GM18507 (cell line): ENCODE measurements around the gene DLGAP4.

ENCODE experiments used
- DNase-seq: peaks from one replicate; pipeline ENCODE4 v3.0.0; 2011; ENCODE audit warnings: low read depth; ENCODE audit not compliant: insufficient read length; ENCODE audit errors: extremely low spot score
- FAIRE-seq: peaks from 2 replicates; lab custom pipeline; 2011; peaks lifted over from hg19 to GRCh38; lab: Jason Lieb, UNC

Gene DLGAP4

DNA sequence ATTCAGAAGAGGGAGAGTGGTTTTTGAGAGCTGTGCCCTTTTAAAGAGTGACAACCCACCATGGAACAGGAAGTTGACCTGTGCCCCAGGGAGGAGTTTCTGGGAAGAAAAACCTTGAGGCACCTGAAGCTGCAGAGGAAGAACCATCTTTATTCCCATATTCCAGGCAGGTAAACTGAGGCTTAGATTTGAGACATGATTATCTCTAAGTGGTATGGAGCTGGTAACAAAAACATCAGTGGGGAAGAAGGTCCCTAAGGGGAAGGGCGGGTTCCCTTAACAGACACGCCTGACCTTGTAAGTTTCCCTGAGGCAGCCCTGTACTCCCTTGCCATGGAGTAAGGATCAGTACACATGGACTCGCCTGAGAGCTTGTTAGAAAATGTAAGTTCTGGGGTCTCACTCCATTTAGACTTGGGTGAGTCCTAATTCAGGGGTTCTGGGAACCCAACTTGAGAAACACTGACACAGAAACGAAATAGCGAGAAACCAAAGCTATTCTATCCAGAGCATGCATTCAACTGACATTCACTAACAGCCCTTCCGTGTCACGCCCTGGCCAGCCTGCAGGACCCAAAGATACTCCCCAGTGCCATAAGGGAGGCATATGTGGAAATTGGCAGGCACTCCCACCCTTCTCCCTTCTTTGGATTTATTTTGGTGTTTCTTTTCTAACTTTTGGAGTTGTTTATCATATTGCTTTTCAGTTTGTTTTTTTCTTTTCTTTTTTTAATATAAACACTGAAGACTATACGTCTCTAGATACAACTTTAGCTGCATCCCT is 90.9 kb downstream of the DLGAP4 start:
- DNase-seq (no peak), FAIRE-seq (no peak)

DNA sequence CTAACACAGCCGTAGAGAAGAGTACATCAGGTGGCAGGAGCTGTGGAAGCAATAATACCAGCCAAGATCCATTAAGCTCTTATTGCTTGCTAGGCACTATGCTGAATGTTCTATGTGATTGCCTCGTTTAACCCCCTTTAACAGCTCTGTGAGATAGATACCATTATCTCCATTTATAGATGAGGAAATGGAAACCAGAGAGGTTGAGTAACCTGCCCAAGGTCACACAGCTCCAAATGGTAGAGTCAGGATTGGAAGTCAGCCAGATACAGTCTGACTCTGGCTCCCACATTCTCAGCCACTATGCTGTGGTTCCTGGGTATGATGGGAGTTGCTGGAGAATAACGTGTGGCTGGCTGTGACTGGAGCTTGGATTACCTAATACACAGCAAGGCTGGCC is 92.4 kb downstream of the DLGAP4 start:
- FAIRE-seq = no peak

DNA sequence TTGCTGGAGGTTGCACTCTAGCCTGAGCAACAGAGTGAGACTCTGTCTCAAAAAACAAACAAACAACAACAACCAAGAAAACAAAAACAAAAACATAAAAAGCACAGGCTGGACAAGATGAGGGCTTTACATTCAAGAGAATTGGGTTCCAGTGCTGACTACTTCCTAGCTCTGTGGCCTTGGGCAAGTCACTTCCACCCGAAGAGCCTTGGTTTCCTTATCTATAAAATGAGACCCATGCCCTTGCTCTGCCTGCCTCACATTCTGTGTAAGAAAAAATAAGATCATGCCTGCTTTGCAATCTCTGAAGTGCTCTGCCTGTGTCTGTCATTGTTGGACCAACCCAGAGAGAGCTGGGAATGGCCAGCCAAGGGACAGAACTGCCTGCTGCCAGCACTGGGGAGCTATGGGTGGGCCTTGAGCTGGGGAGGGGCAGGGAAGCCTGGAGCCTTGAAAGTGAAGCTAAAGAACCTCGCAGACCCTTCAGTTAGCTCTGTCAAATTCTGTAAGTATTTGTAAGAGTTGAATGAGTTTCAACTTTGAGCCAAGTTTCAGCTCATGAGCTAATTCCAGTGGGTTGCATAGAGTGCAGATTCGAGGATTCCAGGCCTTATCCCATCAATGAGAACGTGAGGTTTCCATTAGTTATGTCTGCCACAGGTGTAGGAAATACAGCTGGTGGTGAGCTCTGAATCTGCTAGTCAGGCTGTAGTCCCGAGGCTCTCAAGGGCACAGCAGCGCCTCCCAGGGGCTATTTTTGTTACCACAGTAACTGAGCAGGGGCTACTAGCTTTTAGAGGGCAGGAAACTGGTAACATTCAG is 93.2 kb downstream of the DLGAP4 start:
- DNase-seq = peak; percentile 12
- no peak for FAIRE-seq

More for the DNA sequence above, 92.4 kb downstream of the DLGAP4 start:
- DNase-seq = no peak

DNA sequence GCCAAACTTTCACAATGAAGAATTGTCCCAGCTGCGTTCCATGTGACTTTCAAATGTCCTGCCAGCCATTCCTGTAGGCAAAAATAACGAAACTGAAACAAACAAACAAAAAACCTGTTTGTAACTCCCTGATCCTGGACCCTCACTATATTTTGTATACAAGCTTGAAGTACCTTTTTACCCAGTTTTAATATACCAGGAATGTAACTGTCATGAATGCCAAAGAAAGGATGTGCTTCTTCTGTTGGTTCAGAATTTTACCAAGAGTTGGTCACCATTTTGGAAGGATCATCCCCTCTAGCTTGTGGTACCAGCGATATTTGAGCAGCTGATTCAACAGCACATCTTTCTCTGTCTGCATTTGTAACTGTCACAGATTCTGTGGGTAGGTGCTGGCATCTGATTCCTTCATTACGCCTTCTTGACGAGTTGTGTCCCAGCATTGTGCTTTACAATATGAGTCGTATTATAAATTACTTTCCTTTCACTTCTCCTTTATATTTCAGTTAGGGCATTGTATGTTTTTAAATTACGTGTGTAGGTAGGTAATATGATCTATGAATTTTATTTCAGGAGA is 93.9 kb downstream of the DLGAP4 start:
- FAIRE-seq (no peak), DNase-seq (no peak)

DNA sequence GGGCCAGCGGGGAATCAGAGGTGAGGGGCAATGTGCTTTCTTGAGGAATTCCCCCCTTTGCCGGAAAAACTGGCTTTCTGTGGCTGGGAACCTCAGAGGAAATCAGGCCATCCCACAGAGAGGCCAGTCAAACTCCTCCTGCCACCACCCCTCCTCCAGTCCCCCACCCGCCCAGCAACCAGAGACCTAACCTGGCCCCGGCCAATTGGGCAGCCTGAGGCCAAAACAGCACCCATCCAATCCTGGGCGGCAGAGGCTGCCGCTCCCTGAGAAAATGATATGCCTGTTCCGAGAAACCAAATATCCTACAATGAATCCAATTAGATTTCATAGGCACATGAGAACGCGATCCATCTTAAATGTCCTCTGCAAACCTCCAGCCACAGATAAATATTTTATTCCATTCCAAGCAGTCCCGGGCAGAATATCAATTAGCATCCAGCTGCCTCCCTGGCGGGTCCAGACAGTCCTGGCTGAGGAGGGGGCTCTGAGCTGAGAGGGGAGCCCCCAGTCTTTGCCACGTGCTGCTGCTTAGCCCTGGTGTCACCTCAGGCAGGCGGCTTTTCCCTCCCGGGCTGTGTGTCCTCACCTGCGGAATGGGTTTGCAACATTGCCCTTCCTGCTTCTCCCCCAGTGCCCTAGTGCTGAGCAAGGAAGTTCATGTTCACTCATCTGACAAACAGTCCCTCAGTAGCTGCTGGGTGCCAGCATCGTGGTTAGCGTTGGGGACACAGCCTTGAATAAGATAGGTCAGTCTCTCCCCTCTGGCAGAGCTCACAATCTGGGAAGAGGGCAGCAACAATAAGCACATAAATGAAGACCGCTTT is 95.0 kb downstream of the DLGAP4 start:
- FAIRE-seq = no peak

DNA sequence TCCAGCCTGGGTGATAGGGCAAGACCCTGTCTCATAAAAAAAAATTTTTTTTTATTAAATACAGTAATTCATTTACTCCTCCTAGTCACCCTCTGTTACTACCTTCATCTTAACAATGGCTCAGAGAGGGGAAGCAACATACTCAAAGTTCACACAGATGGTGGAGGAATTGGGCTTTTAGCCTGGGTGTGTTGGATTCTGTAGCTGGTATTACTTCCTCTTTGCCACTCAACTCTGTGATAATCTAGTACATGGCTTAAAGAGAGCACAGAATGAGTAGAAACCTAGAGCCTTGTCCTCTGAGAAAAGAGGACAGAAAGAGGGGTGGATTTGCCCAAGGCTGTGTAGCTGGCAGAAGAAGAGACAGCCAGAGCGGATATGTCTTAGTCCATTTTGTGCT is 96.6 kb downstream of the DLGAP4 start:
- no peak for FAIRE-seq
- DNase-seq = no peak

More for the DNA sequence above, 95.0 kb downstream of the DLGAP4 start:
- no peak for DNase-seq

DNA sequence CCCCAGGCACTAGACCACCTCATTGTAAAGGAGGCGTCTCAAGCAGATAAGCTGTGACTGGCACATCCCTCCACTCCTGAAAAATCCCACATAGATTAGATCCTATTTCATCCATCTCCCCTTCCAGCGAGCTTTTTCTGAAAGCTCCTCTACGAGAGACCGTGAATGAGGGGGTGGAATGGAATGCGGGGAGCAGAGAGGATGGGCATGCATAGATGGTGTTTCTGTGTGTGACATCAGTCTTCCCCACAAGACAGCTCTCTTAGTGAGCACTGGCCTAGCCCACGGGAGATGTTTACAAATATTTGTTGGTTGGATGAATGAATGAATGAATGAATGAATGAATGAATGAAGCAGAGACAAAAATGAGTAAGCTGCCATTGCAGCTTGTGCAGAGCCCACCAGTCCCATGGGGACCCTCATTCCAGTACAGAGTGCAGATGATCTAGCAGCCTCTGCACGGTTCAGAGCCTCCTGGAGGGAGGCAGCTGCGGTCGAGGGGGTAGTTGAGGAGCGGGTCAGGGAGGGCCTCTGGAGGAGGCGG is 98.4 kb downstream of the DLGAP4 start:
- FAIRE-seq (no peak), DNase-seq (no peak)

DNA sequence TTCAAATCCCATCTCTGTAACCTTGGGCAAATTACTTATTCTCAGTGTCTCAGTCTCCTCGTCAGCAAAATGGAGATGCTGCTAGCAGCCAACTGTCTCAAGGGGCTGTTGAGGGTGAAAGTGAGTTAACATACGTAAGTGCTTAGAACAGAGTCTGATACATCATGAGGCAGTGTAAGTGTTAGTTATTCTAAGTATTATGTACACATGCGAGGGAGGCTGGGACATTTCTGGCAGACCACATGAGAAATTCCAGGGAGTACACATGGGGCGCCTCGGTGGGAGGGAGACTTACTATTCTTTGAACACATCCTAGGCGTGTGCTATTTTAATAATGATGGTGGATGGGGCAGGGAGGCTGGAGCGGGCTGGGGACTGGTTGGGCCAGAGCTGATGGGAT is 99.1 kb downstream of the DLGAP4 start:
- DNase-seq (no peak), FAIRE-seq (no peak)

DNA sequence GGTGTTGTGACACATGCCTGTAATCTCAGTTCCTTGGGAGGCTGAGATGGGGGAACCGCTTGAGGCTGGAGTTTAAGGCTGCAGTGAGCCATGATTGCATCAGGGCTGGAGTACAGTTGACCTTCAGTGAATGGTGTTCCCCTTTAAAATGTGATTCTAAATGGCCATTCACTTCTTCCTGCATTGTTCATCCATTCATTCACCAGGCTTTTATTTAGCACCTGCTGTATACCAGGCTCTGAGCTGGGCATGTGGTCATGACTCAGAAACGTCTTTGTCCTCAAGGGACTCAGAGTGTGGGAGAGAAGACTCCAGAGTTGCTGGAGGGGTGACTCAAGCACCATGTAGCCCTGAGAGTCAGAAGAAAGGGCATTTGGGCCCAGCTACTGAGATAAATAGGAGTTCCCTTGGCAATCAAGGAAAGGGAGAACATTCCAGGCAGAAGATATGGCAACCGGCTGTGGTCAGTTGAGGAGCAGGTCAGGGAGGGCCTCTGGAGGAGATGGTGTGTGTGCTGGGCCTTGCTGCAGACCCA is 101.1 kb downstream of the DLGAP4 start:
- no peak for FAIRE-seq
- DNase-seq = no peak

DNA sequence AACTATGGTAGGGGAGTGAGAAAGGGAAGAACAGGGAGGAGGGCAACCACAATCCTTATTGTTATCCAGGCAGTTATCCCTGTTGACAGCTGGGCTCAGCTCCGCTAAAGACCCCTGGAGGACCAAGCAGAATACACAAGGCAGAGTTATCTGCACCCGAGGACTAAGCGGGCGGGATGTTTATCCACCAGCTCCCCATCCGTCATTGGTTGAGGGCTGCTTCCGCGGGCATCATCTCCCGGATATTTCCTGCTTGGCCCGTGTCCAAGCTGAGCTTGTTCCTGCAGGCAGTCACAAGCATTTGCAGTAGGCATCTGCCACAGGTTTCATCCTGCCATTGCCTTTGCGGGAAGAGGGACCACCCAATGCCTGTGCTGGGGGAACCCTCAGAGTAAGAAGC is 102.1 kb downstream of the DLGAP4 start:
- FAIRE-seq (no peak), DNase-seq (no peak)

DNA sequence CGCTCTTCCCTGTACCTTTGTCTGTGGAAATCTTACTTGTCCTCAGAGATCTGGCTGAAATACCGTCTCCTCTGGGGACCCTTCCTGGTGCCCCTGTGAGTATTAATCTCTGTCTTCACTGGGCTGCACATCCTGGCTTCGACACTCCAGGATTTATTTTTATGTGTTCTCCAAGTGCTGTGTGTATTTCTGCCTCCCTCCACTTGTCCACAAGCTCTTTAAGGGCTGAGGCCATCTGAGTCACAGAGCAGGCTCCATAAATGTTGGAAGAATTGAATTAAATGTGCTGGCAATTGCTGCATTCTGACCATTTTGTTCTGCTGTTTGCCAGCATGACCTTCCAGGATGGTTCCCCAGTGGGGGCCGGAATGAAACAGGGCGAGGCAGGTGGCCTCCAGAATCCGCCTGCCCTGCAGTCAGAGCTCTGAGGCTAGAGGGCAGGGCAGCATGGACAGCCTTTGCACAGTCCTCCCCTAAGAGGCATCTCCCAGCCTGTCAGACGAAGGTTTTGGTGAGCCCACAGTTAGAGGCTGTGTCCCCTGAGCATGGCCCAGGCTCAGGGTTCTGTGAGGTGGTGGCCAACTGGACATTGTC is 105.8 kb downstream of the DLGAP4 start:
- no peak for FAIRE-seq
- DNase-seq = no peak

DNA sequence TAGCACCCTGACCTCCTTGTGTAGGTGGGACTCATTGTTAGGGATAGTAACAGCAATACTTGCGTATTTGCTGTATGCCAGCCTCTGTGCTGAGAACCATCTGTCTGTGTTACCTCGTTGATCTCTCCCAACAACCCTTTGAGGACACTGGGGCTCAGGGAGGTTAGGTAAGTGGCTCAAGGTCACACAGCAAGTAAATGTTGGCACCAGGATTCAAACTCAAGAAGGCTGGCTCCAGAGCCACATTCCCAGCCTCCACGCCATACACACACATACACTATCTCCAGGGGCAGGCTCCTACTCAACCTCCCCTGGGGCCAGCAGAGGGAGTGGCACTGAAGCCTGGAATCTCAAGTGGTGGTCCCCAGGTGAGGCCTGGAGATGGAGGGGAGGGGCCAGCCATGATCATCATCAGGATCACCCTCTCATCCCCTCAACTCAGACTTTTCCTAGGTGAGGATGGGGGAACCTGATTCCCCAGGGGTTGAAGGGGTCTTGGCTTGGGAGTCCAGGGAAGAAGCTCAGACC is 109.4 kb downstream of the DLGAP4 start:
- DNase-seq (no peak), FAIRE-seq (no peak)

DNA sequence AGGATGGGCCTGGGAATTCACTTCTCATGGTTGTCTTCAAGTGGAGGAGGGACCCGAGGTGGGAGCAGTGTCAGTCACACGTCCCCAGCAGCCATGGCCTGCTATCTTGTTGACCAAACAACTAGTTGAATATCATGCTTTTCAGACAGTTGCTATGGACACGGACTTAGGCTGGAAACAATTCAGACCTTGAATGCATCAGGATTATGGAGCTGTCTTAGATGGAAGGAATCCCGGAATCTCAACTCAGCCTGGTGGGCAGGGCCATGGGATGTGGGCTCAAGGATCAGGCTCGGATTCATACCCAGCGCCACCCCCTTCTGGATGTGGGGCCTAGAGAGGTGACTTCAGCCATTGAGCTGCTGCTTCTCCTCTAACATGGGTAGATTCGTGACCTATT is 112.6 kb downstream of the DLGAP4 start:
- DNase-seq = no peak
- no peak for FAIRE-seq

DNA sequence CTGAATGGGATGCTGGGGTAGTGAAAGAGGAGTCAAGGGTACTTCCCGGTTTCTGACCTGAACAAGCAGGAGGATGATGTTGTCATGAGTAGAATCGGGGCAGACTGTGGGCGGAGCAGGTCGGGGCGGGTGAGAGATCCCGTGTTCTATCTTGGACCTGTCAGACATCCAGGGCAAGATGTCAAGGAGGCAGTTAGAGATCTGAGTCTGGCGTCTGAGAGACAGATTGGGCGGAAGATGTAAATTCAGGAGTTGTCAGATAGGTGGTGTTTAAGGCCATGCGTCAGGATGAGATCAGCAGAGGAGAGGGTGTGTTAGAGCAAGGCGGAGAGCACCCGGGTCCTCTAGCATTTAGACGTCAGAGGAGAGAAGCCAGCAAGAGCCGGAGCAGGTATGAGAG is 115.5 kb downstream of the DLGAP4 start:
- no peak for FAIRE-seq
- DNase-seq = no peak

DNA sequence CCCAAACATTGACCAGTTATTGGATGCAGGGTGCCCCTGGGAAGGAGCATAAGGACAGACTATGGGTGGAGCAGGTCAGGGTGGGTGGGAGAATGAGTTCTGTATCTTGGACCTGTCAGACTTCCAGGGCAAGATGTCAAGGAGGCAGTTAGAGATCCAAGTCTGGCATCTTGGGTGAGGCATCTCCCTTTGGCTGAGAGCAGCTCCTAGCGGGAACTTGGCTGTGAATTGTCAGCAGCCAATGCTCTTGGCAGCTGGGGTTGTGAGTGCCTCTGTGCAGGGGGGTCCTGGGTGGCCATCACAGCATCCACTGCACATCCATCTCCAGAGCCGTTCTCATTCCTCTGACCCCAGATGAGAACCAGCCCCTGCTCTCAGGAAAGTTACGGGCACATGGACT is 118.2 kb downstream of the DLGAP4 start:
- DNase-seq = no peak
- FAIRE-seq = no peak

DNA sequence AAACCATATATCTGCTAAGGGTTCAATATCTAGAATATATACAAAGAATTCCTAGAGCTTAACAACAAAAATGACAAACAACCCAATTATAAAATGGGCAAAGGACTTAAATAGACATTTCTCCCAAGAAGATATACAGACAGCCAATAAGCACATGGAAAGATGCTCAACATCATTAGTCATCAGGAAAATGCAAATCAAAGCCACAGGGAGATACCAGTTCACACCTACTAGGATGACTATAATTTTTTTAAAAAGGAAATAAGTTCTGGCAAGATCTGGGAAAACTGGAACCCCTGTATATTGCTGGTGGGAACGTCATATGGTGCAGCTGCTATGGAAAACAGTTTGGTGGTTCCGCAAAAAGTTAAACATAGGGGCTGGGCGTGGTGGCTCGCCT is 119.0 kb downstream of the DLGAP4 start:
- no peak for DNase-seq

DNA sequence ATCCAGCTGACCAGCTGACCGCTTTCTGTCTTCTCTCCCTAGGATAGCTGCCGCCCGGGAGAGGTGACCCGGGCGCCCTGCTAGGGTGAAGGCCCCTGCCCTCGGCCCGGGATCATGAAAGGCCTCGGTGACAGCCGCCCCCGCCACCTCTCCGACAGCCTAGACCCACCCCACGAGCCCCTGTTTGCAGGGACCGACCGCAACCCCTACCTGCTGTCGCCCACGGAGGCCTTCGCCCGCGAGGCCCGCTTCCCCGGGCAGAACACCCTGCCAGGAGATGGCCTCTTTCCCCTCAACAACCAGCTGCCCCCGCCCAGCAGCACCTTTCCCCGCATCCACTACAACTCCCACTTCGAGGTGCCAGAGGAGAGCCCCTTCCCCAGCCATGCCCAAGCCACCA is 125.5 kb downstream of the DLGAP4 start:
- FAIRE-seq (no peak), DNase-seq (no peak)

More for the DNA sequence above, 119.0 kb downstream of the DLGAP4 start:
- no peak for FAIRE-seq

DNA sequence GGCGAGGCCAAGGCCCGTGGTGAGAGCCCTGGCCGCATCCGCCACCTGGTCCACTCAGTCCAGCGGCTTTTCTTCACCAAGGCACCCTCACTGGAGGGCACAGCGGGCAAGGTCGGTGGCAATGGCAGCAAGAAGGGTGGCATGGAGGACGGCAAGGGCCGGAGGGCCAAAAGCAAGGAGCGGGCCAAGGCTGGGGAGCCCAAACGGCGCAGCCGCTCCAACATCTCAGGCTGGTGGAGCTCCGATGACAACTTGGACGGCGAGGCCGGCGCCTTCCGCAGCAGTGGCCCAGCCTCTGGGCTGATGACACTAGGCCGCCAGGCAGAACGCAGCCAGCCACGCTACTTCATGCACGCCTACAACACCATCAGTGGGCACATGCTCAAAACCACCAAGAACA is 126.0 kb downstream of the DLGAP4 start:
- no peak for FAIRE-seq

DNA sequence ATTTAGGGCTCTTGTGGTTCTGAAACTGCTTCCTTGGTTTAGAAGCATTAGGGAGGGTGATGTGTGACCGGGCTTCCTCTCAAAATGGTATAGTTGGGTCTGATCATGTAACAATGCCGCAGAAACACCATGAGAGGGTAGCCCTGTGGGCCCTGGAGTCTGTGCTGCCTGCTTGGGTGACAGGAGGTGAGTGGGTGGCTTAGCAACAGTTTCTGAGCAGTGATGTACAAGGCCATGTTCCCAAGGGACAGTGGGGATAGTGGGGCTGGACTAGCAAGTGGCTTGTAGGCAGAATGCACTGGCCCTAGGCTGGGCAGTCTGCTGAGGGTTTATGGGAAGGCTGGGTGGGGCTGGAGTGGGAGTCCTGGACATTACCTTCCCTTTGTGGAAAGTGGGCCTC is 128.2 kb downstream of the DLGAP4 start:
- DNase-seq (no peak), FAIRE-seq (no peak)

More for the DNA sequence above, 126.0 kb downstream of the DLGAP4 start:
- no peak for DNase-seq
